ENCODE data around the gene RCSD1. TPM values are rescaled to one million over a fixed set of nuclear protein-coding genes. Genes with fewer than 3 reads are reported as not detected.

The RCSD1 gene
- total and polyA plus RNA-seq, 2 donors (not counting 3 experiments of a cell fraction or from before 2014, with no cell fraction given): 0.08 to 1.00 TPM

DNA sequence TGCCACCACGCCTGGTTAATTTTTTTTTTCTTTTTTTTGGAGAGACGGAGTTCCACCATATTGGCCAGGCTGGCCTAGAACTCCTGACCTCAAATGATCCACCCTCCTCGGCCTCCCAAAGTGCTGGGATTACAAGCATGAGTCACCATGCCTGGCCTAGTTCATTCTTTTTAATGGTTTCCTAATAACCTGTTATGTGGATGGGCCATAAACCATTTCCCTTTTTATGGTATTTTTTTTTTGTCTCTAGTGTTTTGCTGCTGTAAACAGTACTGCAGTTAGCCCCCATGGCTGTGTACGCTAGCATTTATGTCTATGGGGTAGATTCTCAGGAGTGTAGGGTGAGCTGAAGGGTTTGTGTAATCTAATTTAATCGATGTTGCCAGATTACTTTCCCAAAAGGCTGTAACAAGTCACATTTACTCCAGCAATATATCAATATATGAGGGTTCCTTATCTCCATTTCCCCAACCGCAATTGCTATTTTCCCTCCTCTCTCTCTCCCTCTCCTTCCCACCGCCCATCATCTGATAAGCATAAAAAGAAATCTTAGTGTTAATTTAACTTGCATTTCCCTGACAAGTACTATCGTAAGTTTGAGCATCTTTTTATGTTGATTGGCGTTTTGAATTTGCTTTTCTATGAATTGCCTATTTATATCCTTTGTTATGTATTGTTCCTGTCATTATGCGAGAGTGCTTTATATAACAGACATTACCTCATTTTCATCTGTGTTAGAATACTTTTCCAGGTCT is 28.7 kb downstream of the RCSD1 start:
- no peak overlapping the region for H3K4me2 ChIP-seq (ENCODE audit: insufficient read depth, low read length)
- peaks cover 20% of the 10 kb centered on the region for H3K4me1 ChIP-seq (ENCODE audit: control insufficient read depth, extremely low read depth, insufficient read depth, low read length)
- no peaks in the 10 kb centered on the region for H3K79me2 ChIP-seq (ENCODE audit: control insufficient read depth, insufficient read depth, low read length)
- H3K9ac ChIP-seq (replicated peaks; ENCODE audit: extremely low read depth, insufficient read depth, low read length): no peak overlapping the region
- dilution Hi-C loops (cut with MboI; ENCODE audit: extremely low pct_ligation_motif_present, low sequenced_read_pairs) (no loop called here), intact Hi-C loops (cut with micrococcal nuclease) (loop anchor here (5.0 kb wide), 1 partner anchor 41 kb away; no protein-coding TSS in a partner anchor)
- no peaks in the 10 kb centered on the region for H3K9me1 ChIP-seq (replicated peaks; ENCODE audit: control insufficient read depth, extremely low read depth, insufficient read depth, low read length)
- H3K9me3 ChIP-seq (replicated peaks; ENCODE audit: control insufficient read depth, insufficient read depth, low read length): no peaks in the 10 kb centered on the region
- DNase-seq (ENCODE audit: low read depth, low spot score): peak; percentile 61
- ChIA-PET CTCF (no interaction called here), POLR2A (no interaction called here)
- H3K4me3 ChIP-seq (replicated peaks in 1 of 3; ENCODE audit: insufficient read depth in 1 of 3, low read depth in 1 of 3, low read length in 3 of 3): no peak overlapping the region
- H3K27ac ChIP-seq (ENCODE audit: insufficient read depth, low read depth, low read length): no peak overlapping the region
- TF ChIP-seq CTCF (IDR thresholded peaks at IDR 0.05; ENCODE audit: extremely low read depth in 1 of 2, insufficient read depth in 1 of 2, low read depth in 1 of 2, low read length in 2 of 2) (no peak), JUN (IDR thresholded peaks at IDR 0.05; ENCODE audit: borderline replicate concordance, insufficient read depth, insufficient read length, low read depth) (peak; percentile 5)
- no TSS peak for BruUV-seq (replicated peaks)
- H3K27me3 ChIP-seq (ENCODE audit: control insufficient read depth in 2 of 2, insufficient read depth in 2 of 2, low read length in 2 of 2): peaks cover 0 to 5% of the 10 kb centered on the region in 2 experiments
- no peak for FAIRE-seq
- no peaks in the 10 kb centered on the region for H3K36me3 ChIP-seq (ENCODE audit: control insufficient read depth in 2 of 2, extremely low read depth in 1 of 2, insufficient read depth in 2 of 2, low read length in 2 of 2)
- no peak overlapping the region for H2AFZ ChIP-seq (ENCODE audit: low read depth, low read length)
- no peaks in the 10 kb centered on the region for H4K20me1 ChIP-seq (replicated peaks; ENCODE audit: control insufficient read depth, extremely low read depth, insufficient read depth, low read length)

- TF ChIP-seq, protein P1, sequence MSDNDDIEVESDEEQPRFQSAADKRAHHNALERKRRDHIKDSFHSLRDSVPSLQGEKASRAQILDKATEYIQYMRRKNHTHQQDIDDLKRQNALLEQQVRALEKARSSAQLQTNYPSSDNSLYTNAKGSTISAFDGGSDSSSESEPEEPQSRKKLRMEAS (IDR thresholded peaks at IDR 0.05; ENCODE audit: insufficient read depth, insufficient read length): peak; percentile 75
- TF ChIP-seq JUN (IDR thresholded peaks at IDR 0.05; ENCODE audit: borderline replicate concordance, insufficient read depth, insufficient read length, low read depth): no peak
- peak; percentile 38 for TF ChIP-seq GATA2 (IDR thresholded peaks at IDR 0.05; ENCODE audit: insufficient read depth, insufficient read length, low read depth, low read length)
- Histone ChIP-seq H3K9me1 (replicated peaks; ENCODE audit: control insufficient read depth, extremely low read depth, insufficient read depth, low read length) (no peaks in the 10 kb centered on the region), H3K9ac (replicated peaks; ENCODE audit: extremely low read depth, insufficient read depth, low read length) (no peak overlapping the region), H3K4me1 (ENCODE audit: control insufficient read depth, extremely low read depth, insufficient read depth, low read length) (peaks cover 17% of the 10 kb centered on the region), H3K4me3 (replicated peaks in 1 of 3; ENCODE audit: insufficient read depth in 1 of 3, low read depth in 1 of 3, low read length in 3 of 3) (no peak overlapping the region), H4K20me1 (replicated peaks; ENCODE audit: control insufficient read depth, extremely low read depth, insufficient read depth, low read length) (no peaks in the 10 kb centered on the region), H3K36me3 (ENCODE audit: control insufficient read depth in 2 of 2, extremely low read depth in 1 of 2, insufficient read depth in 2 of 2, low read length in 2 of 2) (no peaks in the 10 kb centered on the region), H3K9me3 (replicated peaks; ENCODE audit: control insufficient read depth, insufficient read depth, low read length) (no peaks in the 10 kb centered on the region), H3K27me3 (ENCODE audit: control insufficient read depth in 2 of 2, insufficient read depth in 2 of 2, low read length in 2 of 2) (peaks cover 0 to 5% of the 10 kb centered on the region in 2 experiments), H2AFZ (ENCODE audit: low read depth, low read length) (no peak overlapping the region), H3K79me2 (ENCODE audit: control insufficient read depth, insufficient read depth, low read length) (no peaks in the 10 kb centered on the region), H3K4me2 (ENCODE audit: insufficient read depth, low read length) (no peak overlapping the region), H3K27ac (ENCODE audit: insufficient read depth, low read depth, low read length) (no peak overlapping the region)
- CTCF ChIA-PET: interaction anchor here (2.1 kb wide), 1 partner anchor 28 kb away, joined by 10 read pairs; no protein-coding TSS in a partner anchor
- no peak for FAIRE-seq
- no TSS peak for BruUV-seq (replicated peaks)
- POLR2A ChIA-PET: no interaction called here
- peak; percentile 72 for DNase-seq (ENCODE audit: low read depth, low spot score)
- intact Hi-C loops (cut with micrococcal nuclease) (loop anchor here (5.0 kb wide), 1 partner anchor 42 kb away; no protein-coding TSS in a partner anchor), dilution Hi-C loops (cut with MboI; ENCODE audit: extremely low pct_ligation_motif_present, low sequenced_read_pairs) (no loop called here)
Observed at GRCh38 chr1:167659450-167659849, 29.4 kb downstream of the RCSD1 start.
